WTC11 (cell line): ENCODE results near the gene SPACA7.

ENCODE experiments used
- ATF6 ChIP-seq: sonication (generic); formaldehyde crosslinking; IDR thresholded peaks from 2 replicates; pipeline ENCODE4 v1.8.1; 2023; ENCODE audit warnings: mild to moderate bottlenecking, missing genetic modification reagents
- CTCF ChIP-seq: fragments of 200-600 bp; IDR thresholded peaks from 2 replicates; pipeline ENCODE4 v1.8.0; 2022; ENCODE audit warnings: antibody characterized with exemption
- ELF4 ChIP-seq: sonication (generic); formaldehyde crosslinking; IDR thresholded peaks from 2 replicates; pipeline ENCODE4 v1.8.1; 2022; ENCODE audit warnings: low read depth, mild to moderate bottlenecking, moderate library complexity, missing genetic modification reagents
- ETV6 ChIP-seq: sonication (generic); formaldehyde crosslinking; IDR thresholded peaks from 2 replicates; pipeline ENCODE4 v1.8.1; 2022; ENCODE audit warnings: mild to moderate bottlenecking, missing genetic modification reagents
- FOXP4 ChIP-seq: sonication (generic); formaldehyde crosslinking; IDR thresholded peaks from 2 replicates; pipeline ENCODE4 v1.8.0; 2022; ENCODE audit warnings: mild to moderate bottlenecking, missing genetic modification reagents
- JUN ChIP-seq: sonication (generic); formaldehyde crosslinking; IDR thresholded peaks from 2 replicates; pipeline ENCODE4 v1.8.0; 2023; ENCODE audit warnings: mild to moderate bottlenecking, missing genetic modification reagents
- NFYB ChIP-seq: sonication (generic); formaldehyde crosslinking; conservative IDR thresholded peaks from 2 replicates; pipeline ENCODE4 v1.8.0; 2022; ENCODE audit warnings: low read depth, missing genetic modification reagents
- NR1H2 ChIP-seq: sonication (generic); formaldehyde crosslinking; IDR thresholded peaks from 2 replicates; pipeline ENCODE4 v1.9.0; 2021; ENCODE audit warnings: mild to moderate bottlenecking, moderate library complexity, missing genetic modification reagents
- NR2C2 ChIP-seq: sonication (generic); formaldehyde crosslinking; IDR thresholded peaks from 2 replicates; pipeline ENCODE4 v1.8.0; 2022; ENCODE audit warnings: mild to moderate bottlenecking, missing genetic modification reagents
- NR3C1 ChIP-seq: sonication (generic); formaldehyde crosslinking; conservative IDR thresholded peaks from 2 replicates; pipeline ENCODE4 v1.8.1; 2023; ENCODE audit warnings: low read depth, mild to moderate bottlenecking, missing genetic modification reagents
- PREB ChIP-seq: sonication (generic); formaldehyde crosslinking; IDR thresholded peaks from 2 replicates; pipeline ENCODE4 v1.8.1; 2022; ENCODE audit warnings: mild to moderate bottlenecking, missing genetic modification reagents, moderate library complexity, borderline replicate concordance
- TEAD4 ChIP-seq: sonication (generic); formaldehyde crosslinking; IDR thresholded peaks from 2 replicates; pipeline ENCODE4 v1.8.0; 2022; ENCODE audit warnings: mild to moderate bottlenecking, missing genetic modification reagents
- USF1 ChIP-seq: sonication (generic); formaldehyde crosslinking; IDR thresholded peaks from 2 replicates; pipeline ENCODE4 v1.8.0; 2022; ENCODE audit warnings: mild to moderate bottlenecking, missing genetic modification reagents
- USF2 ChIP-seq: sonication (generic); formaldehyde crosslinking; IDR thresholded peaks from 2 replicates; pipeline ENCODE4 v1.8.1; 2023; ENCODE audit warnings: mild to moderate bottlenecking, missing genetic modification reagents, moderate library complexity

- no peak for TF ChIP-seq JUN
- TF ChIP-seq CTCF, result no peak
- TF ChIP-seq PREB (CRISPR knock-in tag), result no peak
- TF ChIP-seq ELF4 (CRISPR knock-in tag), result no peak
- no peak for TF ChIP-seq NR1H2 (CRISPR knock-in tag)
- no peak for TF ChIP-seq NR2C2 (CRISPR knock-in tag)
- no peak for TF ChIP-seq ETV6 (CRISPR knock-in tag)
- no peak for TF ChIP-seq NR3C1 (CRISPR knock-in tag)
- TF ChIP-seq USF1 (CRISPR knock-in tag), result no peak
- TF ChIP-seq TEAD4 (CRISPR knock-in tag), result no peak
- TF ChIP-seq NFYB (CRISPR knock-in tag), result no peak
- TF ChIP-seq USF2 (CRISPR knock-in tag), result no peak
- no peak for TF ChIP-seq FOXP4 (CRISPR knock-in tag)
- TF ChIP-seq ATF6 (CRISPR knock-in tag), result no peak
These were observed 7.3 kb upstream of the SPACA7 start for GRCh38 chr13:112368883-112369282.
